GM18508 (cell line): ENCODE measurements around the gene CAMK1.

ENCODE experiments used
- ATAC-seq: cut with Tn5 transposase; IDR thresholded peaks from one replicate; pipeline ENCODE4 v1.9.1; 2021; ENCODE audit warnings: moderate number of reproducible peaks; ENCODE audit not compliant: insufficient read depth, unreplicated experiment

The CAMK1 gene

GRCh38 chr3:9747267-9747666 lies 22.5 kb downstream of the CAMK1 start:
- no peak for ATAC-seq

GRCh38 chr3:9746330-9746729 lies 23.4 kb downstream of the CAMK1 start:
- ATAC-seq, result no peak

GRCh38 chr3:9745521-9745920 lies 24.2 kb downstream of the CAMK1 start:
- ATAC-seq, result no peak

GRCh38 chr3:9744162-9744561 lies 25.6 kb downstream of the CAMK1 start:
- no peak for ATAC-seq

GRCh38 chr3:9743548-9743947 lies 26.2 kb downstream of the CAMK1 start:
- no peak for ATAC-seq

- no peak for ATAC-seq
Observed at GRCh38 chr3:9742560-9742959, 27.2 kb downstream of the CAMK1 start.

GRCh38 chr3:9739181-9739580 lies 30.6 kb downstream of the CAMK1 start:
- no peak for ATAC-seq

GRCh38 chr3:9736831-9737230 lies 32.9 kb downstream of the CAMK1 start:
- no peak for ATAC-seq

- ATAC-seq, result no peak
Observed at GRCh38 chr3:9732740-9733115, 37.0 kb downstream of the CAMK1 start.

GRCh38 chr3:9732080-9732739 lies 37.5 kb downstream of the CAMK1 start:
- no peak for ATAC-seq

GRCh38 chr3:9731206-9732079 lies 38.3 kb downstream of the CAMK1 start, which contains the start of gene BRPF1:
Gene BRPF1, plus strand, starts transcription at chr3:9731735. Its CDS starts 2,406 bp downstream, at chr3:9734141.
- peak; percentile 52 for ATAC-seq

GRCh38 chr3:9730657-9731205 lies 39.0 kb downstream of the CAMK1 start:
- peak; percentile 30 for ATAC-seq

- ATAC-seq, result no peak
Observed at GRCh38 chr3:9729419-9729818, 40.3 kb downstream of the CAMK1 start.

GRCh38 chr3:9727743-9728142 lies 42.0 kb downstream of the CAMK1 start:
- no peak for ATAC-seq

GRCh38 chr3:9727041-9727595 lies 42.6 kb downstream of the CAMK1 start:
- ATAC-seq, result no peak

- no peak for ATAC-seq
Observed at GRCh38 chr3:9725775-9726515, 43.8 kb downstream of the CAMK1 start.

- ATAC-seq, result no peak
Observed at GRCh38 chr3:9721700-9722060, 48.1 kb downstream of the CAMK1 start.

- ATAC-seq, result no peak
Observed at GRCh38 chr3:9721015-9721699, 48.6 kb downstream of the CAMK1 start.

- ATAC-seq, result no peak
Observed at GRCh38 chr3:9718118-9718517, 51.6 kb downstream of the CAMK1 start.

GRCh38 chr3:9717563-9717962 lies 52.2 kb downstream of the CAMK1 start:
- no peak for ATAC-seq
